GM23338 (cell line): ENCODE results near the gene KAZN. TPM values are rescaled to one million over a fixed set of nuclear protein-coding genes. Genes with fewer than 3 reads are reported as not detected.

Experiments used
- ATAC-seq: fragments of 200-7000 bp; cut with Tn5 transposase; 3 replicates; pipeline ENCODE4 v1.9.1; 2020
- DNase-seq: peaks from one replicate; pipeline ENCODE4 v3.0.0-alpha.2; 2015; ENCODE audit warnings: low spot score
- H2AFZ ChIP-seq: fragments of 200-600 bp; sonication (generic); 2 replicates; pipeline ENCODE4 v1.8.0; 2016; ENCODE audit warnings: antibody characterized with exemption, mild to moderate bottlenecking, moderate library complexity
- H3F3A ChIP-seq: fragments of 200-600 bp; sonication (generic); replicated peaks from 2 replicates; pipeline ENCODE4 v1.8.0; 2017; ENCODE audit warnings: antibody characterized with exemption, mixed run types, low read depth
- H3K27ac ChIP-seq: fragments of 200-600 bp; sonication (generic); 2 replicates; pipeline ENCODE4 v1.6.1; 2016; ENCODE audit warnings: low read depth
- H3K27me3 ChIP-seq: fragments of 200-600 bp; sonication (generic); 2 replicates; pipeline ENCODE4 v1.8.0; 2016; ENCODE audit warnings: mild to moderate bottlenecking, mixed run types, moderate library complexity; ENCODE audit not compliant: insufficient read depth
- H3K36me3 ChIP-seq: fragments of 200-600 bp; sonication (generic); 2 replicates; pipeline ENCODE4 v1.8.0; 2016; ENCODE audit warnings: mild to moderate bottlenecking; ENCODE audit not compliant: insufficient read depth
- H3K4me1 ChIP-seq: fragments of 200-600 bp; sonication (generic); 2 replicates; pipeline ENCODE4 v1.8.0; 2016; ENCODE audit warnings: mild to moderate bottlenecking, moderate library complexity; ENCODE audit not compliant: insufficient read depth
- H3K4me2 ChIP-seq: fragments of 200-600 bp; sonication (generic); 2 replicates; pipeline ENCODE4 v1.7.1; 2017; ENCODE audit warnings: mixed run types
- H3K4me3 ChIP-seq: fragments of 200-600 bp; sonication (generic); 2 replicates; pipeline ENCODE4 v1.6.1; 2016; ENCODE audit warnings: mixed run types
- H3K79me2 ChIP-seq: fragments of 200-600 bp; sonication (generic); replicated peaks from 2 replicates; pipeline ENCODE4 v1.8.0; 2017; ENCODE audit warnings: mild to moderate bottlenecking; ENCODE audit not compliant: insufficient read depth
- H3K9me2 ChIP-seq: fragments of 200-600 bp; sonication (generic); 2 replicates; pipeline ENCODE4 v1.8.0; 2017; ENCODE audit not compliant: insufficient read depth
- H4K20me1 ChIP-seq: fragments of 200-600 bp; sonication (generic); replicated peaks from 2 replicates; pipeline ENCODE4 v1.8.0; 2017; ENCODE audit warnings: mild to moderate bottlenecking; ENCODE audit not compliant: insufficient read depth
- H3K27ac Mint-ChIP-seq: 2 replicates; pipeline ENCODE4 v1.8.0; 2020; ENCODE audit warnings: inconsistent platforms, mild to moderate bottlenecking, moderate library complexity, mixed read lengths
- H3K27me3 Mint-ChIP-seq: 3 replicates; pipeline ENCODE4 v1.8.0; 2022; ENCODE audit warnings: low read depth, mild to moderate bottlenecking, moderate library complexity, mixed read lengths, inconsistent platforms; ENCODE audit not compliant: insufficient read depth, poor library complexity
- H3K36me3 Mint-ChIP-seq: 3 replicates; pipeline ENCODE4 v1.8.0; 2021; ENCODE audit warnings: low read depth, mild to moderate bottlenecking, inconsistent platforms, moderate library complexity, mixed read lengths
- H3K4me1 Mint-ChIP-seq: 3 replicates; pipeline ENCODE4 v1.8.0; 2020; ENCODE audit warnings: mild to moderate bottlenecking, inconsistent platforms, mixed read lengths
- H3K4me3 Mint-ChIP-seq: 3 replicates; pipeline ENCODE4 v1.8.0; 2021; ENCODE audit warnings: moderate library complexity, mild to moderate bottlenecking, inconsistent platforms, mixed read lengths
- H3K9me3 Mint-ChIP-seq: 3 replicates; pipeline ENCODE4 v1.8.0; 2020; ENCODE audit warnings: moderate library complexity, mild to moderate bottlenecking, inconsistent platforms, mixed read lengths
- CREB1 ChIP-seq: fragments of 250-450 bp; sonication (Bioruptor Pico); IDR thresholded peaks from 2 replicates; pipeline ENCODE4 v1.5.0; 2020; ENCODE audit warnings: low read depth, mild to moderate bottlenecking, moderate library complexity
- EZH2 ChIP-seq: fragments of 200-600 bp; sonication (generic); IDR thresholded peaks from one replicate; pipeline ENCODE4 v1.8.0; 2017; ENCODE audit warnings: antibody characterized with exemption, mild to moderate bottlenecking, low read depth; ENCODE audit not compliant: unreplicated experiment
- JUNB ChIP-seq: IDR thresholded peaks from one replicate; pipeline ENCODE4 v1.6.1; 2016; ENCODE audit warnings: antibody characterized with exemption; ENCODE audit not compliant: unreplicated experiment
- NANOG ChIP-seq: IDR thresholded peaks from 2 replicates; pipeline ENCODE4 v1.6.1; 2016; ENCODE audit warnings: antibody characterized with exemption, borderline replicate concordance
- POLR2AphosphoS5 ChIP-seq: IDR thresholded peaks from 2 replicates; pipeline ENCODE4 v1.6.1; 2016; ENCODE audit warnings: antibody characterized with exemption, low read depth
- STAT1 ChIP-seq: IDR thresholded peaks from one replicate; pipeline ENCODE4 v1.6.1; 2016; ENCODE audit warnings: antibody characterized with exemption; ENCODE audit not compliant: unreplicated experiment
- ZNF114 ChIP-seq: fragments of 250-450 bp; sonication (Bioruptor Pico); IDR thresholded peaks from 2 replicates; pipeline ENCODE4 v1.5.0; 2020; ENCODE audit warnings: mild to moderate bottlenecking, moderate library complexity
- ZNF331 ChIP-seq: fragments of 250-450 bp; sonication (Bioruptor Pico); IDR thresholded peaks from 2 replicates; pipeline ENCODE4 v1.5.0; 2020; ENCODE audit warnings: low read depth, mild to moderate bottlenecking, moderate library complexity
- ZNF462 ChIP-seq: fragments of 250-450 bp; sonication (Bioruptor Pico); IDR thresholded peaks from 2 replicates; pipeline ENCODE4 v1.5.0; 2020; ENCODE audit warnings: mild to moderate bottlenecking, moderate library complexity
- polyA plus RNA-seq: library from polyadenylated mRNA; unstranded; fragments of >200 nt; fragmentation: Nextera tagmentation; extraction: Ambion mirVana; gene quantifications from 2 replicates; pipeline ENCODE4 v1.2.1, GENCODE V29; 2016
- total RNA-seq: library from RNA; depleted of rRNA; stranded (reverse); fragments of >200 nt; shearing (Covaris generic); gene quantifications from 2 replicates; pipeline ENCODE4 v1.2.3, GENCODE V29; 2014
- TF ChIP-seq, protein P1 (sequence below): IDR thresholded peaks from 2 replicates; pipeline ENCODE4 v1.6.1; 2016; ENCODE audit warnings: antibody characterized with exemption
- TF ChIP-seq, protein P2 (sequence below): IDR thresholded peaks from one replicate; pipeline ENCODE4 v1.6.1; 2018; ENCODE audit warnings: antibody characterized with exemption; ENCODE audit not compliant: unreplicated experiment

Gene KAZN
- total and polyA plus RNA-seq, 2 experiments from 2014 or later = 9.9 to 15.0 TPM

DNA sequence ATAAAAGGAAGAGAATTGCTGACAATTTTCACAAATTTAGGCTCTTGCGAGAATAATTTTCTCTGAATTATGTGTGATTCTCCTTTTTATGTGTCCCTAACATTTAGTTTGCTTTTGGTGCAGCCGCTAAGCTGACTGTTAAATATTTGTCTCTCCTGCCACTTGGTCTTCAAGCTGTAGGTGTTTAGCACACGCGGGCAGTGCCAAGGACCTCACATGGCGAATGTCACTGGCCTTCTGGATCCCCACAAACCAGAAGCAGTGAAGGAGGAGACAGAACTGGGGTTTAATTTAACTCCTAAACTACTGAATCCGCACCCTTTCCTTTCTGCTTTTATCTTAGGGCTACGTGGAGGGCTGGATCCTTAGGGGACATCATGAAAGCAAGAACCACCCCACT is 120.0 kb downstream of the KAZN start:
- TF ChIP-seq ZNF114 (CRISPR knock-in tag) = no peak
- TF ChIP-seq, protein P1, sequence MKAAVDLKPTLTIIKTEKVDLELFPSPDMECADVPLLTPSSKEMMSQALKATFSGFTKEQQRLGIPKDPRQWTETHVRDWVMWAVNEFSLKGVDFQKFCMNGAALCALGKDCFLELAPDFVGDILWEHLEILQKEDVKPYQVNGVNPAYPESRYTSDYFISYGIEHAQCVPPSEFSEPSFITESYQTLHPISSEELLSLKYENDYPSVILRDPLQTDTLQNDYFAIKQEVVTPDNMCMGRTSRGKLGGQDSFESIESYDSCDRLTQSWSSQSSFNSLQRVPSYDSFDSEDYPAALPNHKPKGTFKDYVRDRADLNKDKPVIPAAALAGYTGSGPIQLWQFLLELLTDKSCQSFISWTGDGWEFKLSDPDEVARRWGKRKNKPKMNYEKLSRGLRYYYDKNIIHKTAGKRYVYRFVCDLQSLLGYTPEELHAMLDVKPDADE = no peak
- no peak for TF ChIP-seq NANOG
- Mint-ChIP-seq H3K27ac (no peak overlapping the region), H3K9me3 (no peaks in the 10 kb centered on the region; the same call in 2 of the 3 replicates), H3K4me3 (no peak overlapping the region), H3K36me3 (no peaks in the 10 kb centered on the region; the same call in 2 of the 3 replicates), H3K27me3 (peaks cover 16% of the 10 kb centered on the region), H3K4me1 (peaks cover 4% of the 10 kb centered on the region)
- no peak overlapping the region for H3K4me3 ChIP-seq
- ATAC-seq = no peak
- H3K27ac ChIP-seq = no peak overlapping the region
- 0 out of 2 replicates have a peak, but pooled peaks cover 6% of the 10 kb centered on the region for H4K20me1 ChIP-seq
- DNase-seq = no peak
- no peaks in the 10 kb centered on the region for H3K9me2 ChIP-seq
- H2AFZ ChIP-seq = no peak overlapping the region
- H3K79me2 ChIP-seq = peaks cover 5% of the 10 kb centered on the region
- H3K36me3 ChIP-seq = no peaks in the 10 kb centered on the region
- no peaks in the 10 kb centered on the region for H3K4me1 ChIP-seq
- H3F3A ChIP-seq = no peaks in the 10 kb centered on the region
- H3K27me3 ChIP-seq = no peaks in the 10 kb centered on the region
- no peak overlapping the region for H3K4me2 ChIP-seq

DNA sequence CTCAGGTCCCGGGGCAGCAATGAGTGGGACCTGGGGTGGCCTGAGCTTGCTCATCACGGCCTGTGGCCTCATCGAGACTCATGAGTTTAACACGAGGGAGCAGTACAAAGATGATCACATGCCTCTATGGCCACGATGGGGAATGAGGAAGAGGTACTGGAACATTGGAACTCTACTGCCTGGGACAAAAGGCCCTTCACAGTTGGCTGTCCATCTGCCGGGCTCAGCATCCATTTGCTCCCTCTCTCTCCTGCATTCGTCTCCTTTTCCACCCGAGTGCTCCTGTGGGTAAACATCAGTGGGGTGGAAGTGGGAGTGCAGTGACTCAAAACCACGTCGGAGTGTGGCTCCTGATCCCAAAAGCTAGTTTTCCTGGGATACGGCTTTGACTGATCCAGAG is 124.9 kb downstream of the KAZN start:
- Histone ChIP-seq H3K27ac (no peak overlapping the region), H3F3A (no peaks in the 10 kb centered on the region), H3K4me3 (no peak overlapping the region), H3K4me1 (peaks cover 26% of the 10 kb centered on the region), H4K20me1 (0 out of 2 replicates have a peak, but pooled peaks cover 6% of the 10 kb centered on the region), H3K27me3 (no peaks in the 10 kb centered on the region), H3K4me2 (no peak overlapping the region), H3K79me2 (peaks cover 5% of the 10 kb centered on the region), H3K36me3 (no peaks in the 10 kb centered on the region), H2AFZ (no peak overlapping the region), H3K9me2 (no peaks in the 10 kb centered on the region)
- Mint-ChIP-seq H3K36me3 (0 out of 3 replicates have a peak, but pooled peaks cover 4% of the 10 kb centered on the region), H3K9me3 (no peaks in the 10 kb centered on the region; the same call in 2 of the 3 replicates), H3K4me1 (peaks cover 22% of the 10 kb centered on the region), H3K4me3 (no peak overlapping the region), H3K27ac (no peak overlapping the region), H3K27me3 (peaks cover 8% of the 10 kb centered on the region)
- no peak for ATAC-seq
- DNase-seq = no peak
- TF ChIP-seq ZNF462 (CRISPR knock-in tag) = no peak
- no peak for TF ChIP-seq ZNF114 (CRISPR knock-in tag)
- TF ChIP-seq ZNF331 (CRISPR knock-in tag) = no peak
- TF ChIP-seq STAT1 = no peak
- no peak for TF ChIP-seq EZH2
- TF ChIP-seq NANOG = no peak
- TF ChIP-seq, protein P2, sequence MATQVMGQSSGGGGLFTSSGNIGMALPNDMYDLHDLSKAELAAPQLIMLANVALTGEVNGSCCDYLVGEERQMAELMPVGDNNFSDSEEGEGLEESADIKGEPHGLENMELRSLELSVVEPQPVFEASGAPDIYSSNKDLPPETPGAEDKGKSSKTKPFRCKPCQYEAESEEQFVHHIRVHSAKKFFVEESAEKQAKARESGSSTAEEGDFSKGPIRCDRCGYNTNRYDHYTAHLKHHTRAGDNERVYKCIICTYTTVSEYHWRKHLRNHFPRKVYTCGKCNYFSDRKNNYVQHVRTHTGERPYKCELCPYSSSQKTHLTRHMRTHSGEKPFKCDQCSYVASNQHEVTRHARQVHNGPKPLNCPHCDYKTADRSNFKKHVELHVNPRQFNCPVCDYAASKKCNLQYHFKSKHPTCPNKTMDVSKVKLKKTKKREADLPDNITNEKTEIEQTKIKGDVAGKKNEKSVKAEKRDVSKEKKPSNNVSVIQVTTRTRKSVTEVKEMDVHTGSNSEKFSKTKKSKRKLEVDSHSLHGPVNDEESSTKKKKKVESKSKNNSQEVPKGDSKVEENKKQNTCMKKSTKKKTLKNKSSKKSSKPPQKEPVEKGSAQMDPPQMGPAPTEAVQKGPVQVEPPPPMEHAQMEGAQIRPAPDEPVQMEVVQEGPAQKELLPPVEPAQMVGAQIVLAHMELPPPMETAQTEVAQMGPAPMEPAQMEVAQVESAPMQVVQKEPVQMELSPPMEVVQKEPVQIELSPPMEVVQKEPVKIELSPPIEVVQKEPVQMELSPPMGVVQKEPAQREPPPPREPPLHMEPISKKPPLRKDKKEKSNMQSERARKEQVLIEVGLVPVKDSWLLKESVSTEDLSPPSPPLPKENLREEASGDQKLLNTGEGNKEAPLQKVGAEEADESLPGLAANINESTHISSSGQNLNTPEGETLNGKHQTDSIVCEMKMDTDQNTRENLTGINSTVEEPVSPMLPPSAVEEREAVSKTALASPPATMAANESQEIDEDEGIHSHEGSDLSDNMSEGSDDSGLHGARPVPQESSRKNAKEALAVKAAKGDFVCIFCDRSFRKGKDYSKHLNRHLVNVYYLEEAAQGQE = no peak
- TF ChIP-seq POLR2AphosphoS5 = no peak
- no peak for TF ChIP-seq CREB1 (CRISPR knock-in tag)
- TF ChIP-seq JUNB = no peak
